HG02623 (cell line): ENCODE data around the gene PMP22.

Experiments used
- ATAC-seq: cut with Tn5 transposase; IDR thresholded peaks from one replicate; pipeline ENCODE4 v1.9.1; 2021; ENCODE audit warnings: moderate library complexity; ENCODE audit not compliant: unreplicated experiment

PMP22 gene

DNA sequence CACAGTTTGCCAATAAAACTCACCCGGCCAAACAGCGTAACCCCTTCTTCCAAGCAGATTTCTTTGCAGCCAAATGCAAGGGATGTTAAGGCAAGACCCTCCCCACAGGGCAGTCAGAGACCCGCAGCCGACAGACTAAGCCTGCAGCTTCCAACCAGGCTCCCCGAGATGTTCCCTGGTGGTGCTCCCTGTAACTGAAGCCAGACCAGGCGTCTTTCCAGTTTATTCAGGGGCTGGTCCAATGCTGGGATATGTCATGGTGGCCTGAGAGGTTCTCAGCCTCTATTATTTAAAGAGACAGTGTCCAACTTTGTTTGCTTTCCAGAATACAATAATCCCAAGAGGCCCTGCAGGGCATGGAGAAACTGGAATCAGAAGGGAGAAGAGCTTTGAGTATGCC, at the start of gene PMP22:
Gene PMP22 (minus strand): TSS at position 196 of the 400 bp plus-strand sequence. CDS start 4,599 bp downstream, outside the sequence.
- ATAC-seq: no peak

DNA sequence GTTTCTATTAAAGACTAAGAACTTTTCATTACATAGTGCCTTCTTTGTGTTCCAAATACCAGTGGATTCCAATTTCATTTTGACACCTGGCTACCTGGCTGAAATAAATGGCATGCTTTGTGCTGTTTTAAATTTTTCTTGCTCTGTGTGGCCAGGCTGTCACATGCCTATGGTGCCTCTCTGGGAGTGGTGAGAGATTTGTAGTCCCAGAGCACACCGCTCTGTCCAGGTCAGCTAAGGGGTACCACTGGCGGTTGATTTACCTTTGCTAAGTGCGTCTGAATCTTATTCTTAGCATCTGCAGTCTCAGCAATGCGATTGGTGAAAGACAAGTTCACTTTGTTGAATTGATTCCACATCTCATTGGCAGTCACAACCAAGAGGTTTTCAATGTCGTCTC, 46.9 kb upstream of the PMP22 start:
- no peak for ATAC-seq

DNA sequence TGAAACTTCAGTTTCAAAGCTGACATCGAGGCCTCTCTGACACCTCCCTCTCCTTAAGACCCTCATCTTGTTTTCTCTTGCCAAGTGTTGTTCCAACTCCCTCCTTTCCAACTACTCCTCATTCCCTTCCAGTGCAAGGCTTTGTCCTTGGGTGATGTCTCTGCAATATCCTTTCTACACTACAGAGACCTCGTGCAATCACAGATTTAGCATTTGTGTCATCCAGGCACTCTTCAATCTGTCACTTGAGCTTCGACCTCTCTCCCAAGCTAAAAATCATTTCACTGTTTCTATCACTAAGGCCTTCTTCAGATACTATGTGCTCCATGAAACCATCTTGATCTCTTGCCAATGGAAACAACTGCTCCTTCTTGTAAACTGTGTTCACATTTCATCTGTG, 44.7 kb upstream of the PMP22 start:
- no peak for ATAC-seq

DNA sequence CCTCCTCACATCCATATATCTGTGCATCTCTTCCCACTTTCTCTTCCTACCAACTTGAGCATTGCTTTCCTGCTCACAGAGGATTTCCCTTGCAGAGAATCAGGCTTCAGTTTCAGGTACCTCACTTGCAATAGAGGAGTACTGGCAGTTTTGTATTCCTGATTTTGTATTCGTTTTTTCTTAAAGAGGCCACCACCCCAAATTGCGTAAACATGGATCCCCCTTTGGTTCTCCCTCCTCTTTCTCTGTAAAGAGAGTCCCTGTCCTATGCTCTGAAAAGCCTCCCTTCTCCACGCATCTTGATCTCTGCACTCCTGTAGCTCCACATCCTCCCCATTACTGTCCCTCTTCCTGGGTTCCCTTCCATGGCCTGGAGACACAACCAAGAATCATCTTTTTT, 44.1 kb upstream of the PMP22 start:
- no peak for ATAC-seq

DNA sequence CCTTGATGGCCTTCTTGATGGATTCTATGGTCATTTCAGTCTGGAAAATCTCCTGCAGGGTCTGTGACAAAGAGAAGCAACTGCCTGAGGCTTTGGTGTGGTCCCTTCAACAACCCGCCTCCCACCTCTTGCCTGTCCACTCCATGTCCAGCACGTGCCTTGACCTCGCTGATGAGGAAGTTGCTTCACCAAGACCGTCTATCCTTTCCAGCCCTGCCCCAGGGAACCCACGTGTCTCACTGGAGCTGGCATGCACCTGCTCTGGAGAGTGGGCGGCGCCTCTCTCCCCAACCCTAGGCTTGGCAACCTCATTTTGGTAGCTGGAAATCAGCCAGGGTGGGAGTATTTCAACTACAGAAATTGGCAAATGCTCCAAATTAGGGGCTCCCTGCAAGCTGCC, 43.6 kb upstream of the PMP22 start:
- no peak for ATAC-seq

DNA sequence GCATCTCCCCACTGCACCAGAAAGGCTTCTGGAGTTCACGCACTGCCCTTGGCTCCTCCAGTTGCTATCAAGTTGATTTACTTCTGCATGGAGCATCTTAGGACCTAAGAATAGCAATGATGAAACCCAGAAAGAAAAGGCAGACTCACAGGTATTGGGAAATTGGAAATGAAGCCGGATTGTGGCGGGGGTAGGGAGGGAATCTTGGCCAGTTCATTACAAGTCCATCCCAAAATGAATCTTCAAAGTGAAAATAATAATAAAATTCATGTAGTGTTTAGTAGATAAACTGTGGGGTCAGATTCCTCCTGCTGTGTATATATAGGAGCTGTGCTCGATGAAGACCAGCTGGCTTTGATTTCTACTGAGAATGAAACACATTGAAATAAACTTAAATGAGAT, 42.6 kb upstream of the PMP22 start:
- ATAC-seq: no peak

DNA sequence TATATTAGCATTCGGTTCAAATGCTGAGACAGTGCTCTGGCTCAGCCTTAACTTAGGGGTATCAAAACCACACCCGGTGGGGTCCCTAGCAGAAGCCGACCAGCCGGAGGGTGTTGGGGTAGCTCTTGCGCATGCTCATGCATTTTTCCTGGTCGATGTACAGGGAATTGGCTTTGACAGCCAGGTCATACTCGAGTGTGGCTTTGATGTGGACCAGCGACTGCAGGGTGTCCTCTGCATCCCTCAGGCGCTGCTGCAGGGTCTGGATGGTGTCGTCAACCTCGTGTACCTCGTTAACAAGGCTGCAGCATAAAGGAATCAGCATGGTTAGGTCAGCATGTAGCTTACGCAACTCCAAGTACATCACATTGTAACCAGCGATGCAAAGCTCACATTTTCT, 38.7 kb upstream of the PMP22 start:
- no peak for ATAC-seq

DNA sequence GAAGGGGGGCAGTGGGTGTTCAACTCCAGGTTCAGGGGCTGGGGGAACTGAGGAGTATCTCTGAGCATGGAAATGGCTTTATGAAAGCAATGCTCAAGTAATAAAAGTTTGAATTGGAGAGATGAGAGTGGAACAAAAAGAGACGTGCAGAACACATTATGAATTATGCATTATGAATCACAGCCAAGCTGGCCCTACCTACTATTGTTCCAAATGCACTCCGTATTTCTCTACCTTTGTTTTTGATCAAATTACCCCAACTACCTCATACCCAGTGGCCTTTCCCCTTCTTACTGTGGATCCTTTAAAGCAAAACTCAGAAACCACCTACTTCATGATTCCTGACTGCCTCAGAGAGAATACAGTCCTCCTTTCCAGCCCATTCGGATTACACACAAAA, 38.1 kb upstream of the PMP22 start:
- ATAC-seq: no peak

DNA sequence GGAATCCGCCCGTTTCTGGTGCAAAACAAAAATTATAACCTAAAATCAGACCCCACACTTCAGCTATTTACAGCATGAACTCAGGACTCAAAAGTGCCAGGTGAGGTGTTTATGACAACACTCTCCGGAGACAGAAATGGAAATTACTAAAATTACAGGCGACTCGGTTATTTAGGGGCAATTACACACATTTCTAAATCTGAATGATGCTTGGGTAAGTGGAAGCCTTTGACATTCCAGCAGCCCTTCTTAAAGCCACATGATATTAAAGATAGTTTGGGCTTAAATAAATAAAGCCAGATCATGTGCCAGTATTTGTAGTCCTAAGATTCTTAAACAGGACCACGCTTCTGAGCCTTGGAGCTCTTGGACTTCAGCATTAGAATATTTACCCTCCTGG, 36.7 kb upstream of the PMP22 start:
- ATAC-seq: no peak

DNA sequence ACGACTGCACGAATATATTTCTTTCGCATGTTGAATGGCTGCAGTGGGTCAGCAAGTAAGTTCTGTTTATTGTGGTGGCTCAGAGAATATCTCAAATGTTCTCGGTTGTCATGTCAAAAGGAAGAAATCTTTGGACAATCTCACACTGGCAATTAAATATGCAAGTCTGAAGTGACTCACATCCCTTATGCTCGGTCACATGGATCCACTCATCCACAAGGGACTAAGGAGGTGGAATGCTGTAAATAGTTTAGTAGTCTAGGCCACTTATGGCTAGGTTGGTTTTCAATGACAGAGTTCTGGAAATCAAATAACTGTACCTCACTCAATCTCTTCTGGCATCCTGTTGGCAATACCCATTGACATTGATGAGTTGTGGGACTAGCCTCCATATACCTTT, 33.0 kb upstream of the PMP22 start:
- ATAC-seq: no peak

DNA sequence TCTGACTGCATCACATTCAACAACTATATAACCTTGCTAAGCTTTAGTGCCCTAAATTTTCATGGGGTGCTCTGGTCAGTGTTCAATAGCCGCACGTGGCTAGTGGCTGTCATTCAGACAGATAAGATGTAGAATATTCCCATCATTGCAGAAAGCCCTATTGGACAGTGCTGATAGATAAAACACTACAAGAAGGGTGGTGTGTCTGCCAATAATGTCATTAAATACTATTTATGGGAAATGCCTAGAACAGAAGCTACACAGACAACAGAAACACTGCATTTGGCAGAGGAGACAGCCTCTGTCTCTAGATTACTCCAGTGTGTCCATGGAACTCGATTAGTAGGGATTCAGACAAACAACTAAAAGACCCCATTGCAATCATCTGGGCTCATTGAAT, 28.4 kb upstream of the PMP22 start:
- no peak for ATAC-seq

DNA sequence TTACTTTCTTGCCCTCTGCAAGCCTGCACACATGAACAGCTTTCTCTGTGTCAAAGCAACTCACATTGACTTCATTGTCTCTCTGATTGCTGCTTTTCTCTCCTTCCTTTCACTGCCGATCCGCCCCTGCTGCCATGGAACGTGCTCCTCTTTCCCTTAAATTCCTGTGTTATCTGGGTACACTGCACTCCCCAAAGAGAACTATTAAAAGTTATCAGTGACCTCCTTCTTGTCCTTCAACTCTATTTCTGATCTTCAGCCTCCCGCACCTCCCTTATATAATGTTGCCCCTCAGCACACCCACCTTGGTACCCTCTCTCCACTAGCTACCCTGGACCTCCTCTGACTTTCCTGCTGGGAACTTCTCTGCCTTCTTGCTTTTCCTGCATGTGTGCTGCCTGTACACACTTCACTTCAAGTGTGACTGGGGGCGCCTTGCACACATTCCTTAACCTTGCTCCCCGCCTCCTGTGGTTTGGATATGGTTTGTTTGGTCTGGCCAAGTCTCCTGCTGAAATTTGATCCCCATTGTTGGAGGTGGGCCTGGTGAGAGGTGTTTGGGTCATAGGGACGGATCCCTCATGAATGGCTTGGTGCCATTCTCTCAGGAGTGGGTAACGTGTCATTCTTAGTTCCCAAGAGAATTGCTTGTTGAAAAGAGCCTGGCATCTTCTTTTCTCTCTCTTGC, 26.7 kb upstream of the PMP22 start:
- ATAC-seq: no peak

DNA sequence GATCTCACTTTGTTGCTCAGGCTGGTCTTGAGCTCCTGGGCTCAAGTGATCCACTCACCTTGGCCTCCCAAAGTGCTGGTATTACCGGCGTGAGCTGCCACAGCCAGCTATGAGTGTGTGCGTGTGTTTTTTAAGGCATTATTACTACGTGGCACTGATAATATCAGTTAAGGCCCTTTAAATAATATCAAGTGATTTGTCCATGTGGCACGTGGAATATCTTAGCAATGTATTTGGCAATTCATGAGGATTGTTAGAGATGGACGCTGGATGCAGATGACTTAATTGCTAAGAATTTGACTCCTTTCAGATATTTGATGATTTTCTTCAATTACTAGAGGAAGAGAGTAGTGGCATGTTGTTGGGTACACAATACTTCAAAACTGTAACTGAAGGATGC, 25.5 kb upstream of the PMP22 start:
- ATAC-seq: no peak

DNA sequence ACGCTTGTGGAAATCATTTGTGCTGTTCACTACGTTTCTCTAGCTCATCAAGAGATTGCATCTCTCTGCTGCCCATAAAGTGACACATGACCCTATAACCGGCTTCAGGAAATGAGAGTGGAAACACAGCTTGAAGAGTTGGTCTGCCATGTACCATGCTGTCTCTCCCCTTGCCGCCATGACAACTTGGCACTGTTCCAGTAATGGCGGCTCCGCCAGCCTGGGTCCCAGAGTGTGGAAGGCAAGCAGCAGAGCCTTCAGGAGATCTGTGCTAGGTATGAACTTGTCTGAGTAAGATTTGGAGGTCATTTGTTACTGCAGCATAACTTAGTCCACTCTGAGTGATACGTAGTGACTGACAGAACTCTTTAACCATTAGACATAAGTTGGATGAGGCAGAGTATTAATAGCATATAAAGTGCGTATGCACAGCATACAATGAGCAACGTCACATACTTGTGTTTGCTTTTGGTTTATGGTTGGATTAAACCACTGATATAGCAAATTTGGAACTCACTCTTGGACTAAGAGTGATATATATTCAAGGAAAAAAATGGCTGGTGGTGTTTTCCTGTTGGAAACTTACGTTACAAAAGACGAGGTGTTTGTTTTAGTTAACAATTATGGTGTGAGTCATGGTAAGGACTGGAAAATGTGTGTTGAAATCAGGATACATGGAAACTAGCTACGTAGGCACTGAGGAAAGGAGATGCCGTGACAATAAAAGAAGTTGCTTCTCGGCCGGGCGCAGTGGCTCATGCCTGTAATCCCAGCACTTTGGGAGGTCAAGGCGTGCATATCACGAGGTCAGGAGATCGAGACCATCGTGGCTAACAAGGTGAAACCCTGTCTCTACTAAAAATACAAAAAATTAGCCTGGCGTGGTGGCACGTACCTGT, 24.4 kb upstream of the PMP22 start:
- no peak for ATAC-seq

DNA sequence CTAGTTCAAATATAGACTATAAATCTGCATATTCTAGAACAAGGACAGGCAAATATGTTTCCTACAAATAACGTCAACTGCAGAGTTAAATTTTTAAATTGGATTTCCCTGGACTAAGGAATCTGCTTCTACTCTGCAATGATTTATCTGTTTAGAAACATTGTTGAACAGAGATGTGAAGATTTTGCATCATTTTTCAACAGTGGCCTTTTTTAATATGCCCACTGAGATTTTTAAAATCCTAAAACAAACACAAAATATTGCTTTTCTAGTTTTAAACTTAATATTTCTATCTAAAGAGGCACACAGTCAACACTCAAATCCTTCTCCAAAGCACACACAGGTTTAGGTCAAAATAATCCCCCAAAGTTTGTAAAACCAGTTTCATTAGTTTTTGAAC, 23.7 kb upstream of the PMP22 start:
- no peak for ATAC-seq

DNA sequence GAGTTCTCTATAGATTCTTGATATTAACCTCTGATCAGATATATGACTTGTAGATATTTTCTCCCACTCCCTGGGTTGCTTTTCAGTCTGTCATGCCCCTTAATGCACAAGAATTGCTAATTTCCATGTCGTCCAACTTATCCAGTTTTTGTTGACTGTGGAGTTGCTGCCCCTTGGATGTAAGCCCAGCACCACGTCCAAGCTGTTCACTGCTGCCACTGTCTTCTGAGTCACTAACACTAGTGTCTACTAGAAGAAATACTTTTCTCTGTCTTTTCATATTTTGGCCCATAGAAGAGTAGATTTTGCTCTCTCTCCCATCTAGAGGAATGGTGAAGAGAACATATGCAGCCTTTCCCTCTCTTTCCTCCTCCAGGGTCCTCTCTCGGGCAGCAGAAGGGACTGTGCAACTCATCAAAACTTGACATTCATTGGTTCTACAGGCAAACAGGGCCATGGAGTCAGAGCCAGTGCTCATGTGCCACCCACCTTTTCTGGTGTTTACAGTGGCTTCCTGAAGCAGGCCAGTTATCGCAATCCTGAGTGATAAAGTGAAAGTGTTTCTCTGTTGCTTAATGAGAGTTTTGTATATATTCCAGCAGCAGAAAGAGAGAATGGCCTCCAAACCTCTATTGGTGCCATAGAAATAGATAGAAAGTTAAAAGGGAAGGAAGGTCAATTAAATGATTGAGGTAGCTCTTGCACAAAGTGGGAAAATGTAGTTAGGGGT, 22.6 kb upstream of the PMP22 start:
- no peak for ATAC-seq

DNA sequence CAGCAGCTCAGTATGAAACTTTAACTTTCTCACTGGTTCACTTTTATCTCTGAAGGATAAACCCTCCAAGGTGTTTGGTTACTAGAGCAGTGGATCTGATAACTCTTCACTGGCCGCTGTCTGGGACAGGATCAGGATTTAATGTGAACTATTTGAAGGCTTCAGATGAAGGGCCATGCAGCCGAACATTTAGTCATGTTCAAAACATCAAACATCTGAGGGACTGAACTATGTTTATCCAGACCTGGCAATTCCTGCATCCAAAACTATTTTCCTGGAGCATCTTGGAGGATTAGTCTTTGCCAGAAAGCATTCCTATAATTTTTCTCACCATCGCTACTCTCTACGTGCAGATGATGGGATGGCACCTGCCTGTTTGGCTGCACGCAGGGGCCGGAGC, 20.3 kb upstream of the PMP22 start:
- ATAC-seq: no peak

DNA sequence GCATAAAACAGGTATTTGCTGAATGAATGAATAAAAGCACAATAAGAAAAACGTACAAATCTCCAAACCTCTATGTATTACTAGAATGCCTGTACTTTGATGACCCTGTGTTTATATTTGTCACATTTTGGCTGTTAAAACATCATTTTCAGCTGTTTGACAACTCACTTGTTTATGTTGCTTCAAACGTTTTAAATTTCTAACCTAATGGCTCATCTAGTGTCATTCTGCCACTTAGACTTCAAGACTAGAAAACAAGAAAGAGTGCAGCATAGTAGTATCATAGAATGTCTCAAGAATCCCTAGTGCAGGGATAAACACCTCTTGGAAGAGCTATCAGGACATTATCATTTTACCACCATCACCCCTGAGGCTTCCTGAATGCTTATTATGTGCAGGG, 19.4 kb upstream of the PMP22 start:
- no peak for ATAC-seq

DNA sequence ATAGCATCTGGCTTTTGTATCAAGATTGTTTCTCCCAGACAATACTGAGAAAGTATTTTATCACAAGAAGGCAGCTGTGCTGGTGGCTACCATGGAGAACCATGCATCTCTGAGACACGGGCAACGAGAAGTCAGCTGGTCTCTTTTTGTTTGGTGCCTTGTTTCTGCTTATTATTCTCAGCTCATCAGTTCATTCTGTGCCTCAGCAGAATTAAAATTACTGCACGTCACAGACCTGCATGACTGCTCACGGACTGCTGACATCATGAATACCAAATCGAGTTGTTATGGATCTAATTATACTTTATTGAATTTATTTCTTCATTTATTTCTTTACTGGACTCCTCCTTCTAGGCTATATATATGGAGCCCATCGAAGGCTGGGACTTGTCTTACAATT, 19.0 kb upstream of the PMP22 start:
- ATAC-seq: no peak

DNA sequence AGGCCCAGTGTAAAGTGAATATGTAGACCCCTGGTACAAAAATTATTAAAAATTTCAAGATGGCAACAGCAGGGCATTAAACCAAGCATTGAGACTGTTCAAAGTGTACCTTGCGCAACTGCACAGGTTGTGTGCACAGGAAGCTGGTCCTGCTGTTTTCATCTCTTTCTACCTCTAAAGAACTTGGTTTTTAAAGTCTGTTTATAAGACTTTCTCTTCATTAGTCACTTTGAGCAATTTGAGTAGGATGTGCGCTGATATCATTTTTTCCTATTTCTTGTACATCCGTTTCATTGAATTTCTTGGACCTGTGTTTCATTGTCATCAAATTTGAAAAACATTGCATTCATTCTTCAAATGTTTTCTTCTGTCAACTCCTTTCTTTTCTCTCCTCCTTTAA, 16.8 kb upstream of the PMP22 start:
- no peak for ATAC-seq

DNA sequence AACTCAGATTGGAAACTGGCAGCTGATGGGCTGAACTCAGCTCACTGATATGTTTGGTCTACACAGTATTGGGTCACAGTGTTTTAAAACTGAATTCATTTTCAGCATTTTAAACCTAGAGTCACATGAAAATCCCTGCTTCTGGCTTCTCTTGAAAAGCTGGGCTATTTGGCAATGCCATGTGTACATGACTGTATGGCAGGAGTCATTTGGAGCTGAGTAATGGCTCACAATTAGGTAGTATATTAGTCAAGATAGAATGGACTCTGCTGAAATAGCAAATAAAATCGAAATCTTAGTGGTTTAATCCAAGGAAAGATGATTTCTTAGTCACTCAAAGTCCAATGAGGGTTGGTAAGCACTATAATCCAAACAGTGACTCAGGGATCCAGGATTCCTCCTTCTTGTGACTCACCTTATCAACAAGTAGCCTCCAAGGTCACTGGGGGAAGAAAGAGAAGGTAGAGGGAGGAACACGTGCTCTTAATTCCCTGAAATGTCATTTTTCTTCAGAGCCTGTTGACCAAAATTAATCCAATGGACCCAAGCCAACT, 13.9 kb upstream of the PMP22 start:
- no peak for ATAC-seq

DNA sequence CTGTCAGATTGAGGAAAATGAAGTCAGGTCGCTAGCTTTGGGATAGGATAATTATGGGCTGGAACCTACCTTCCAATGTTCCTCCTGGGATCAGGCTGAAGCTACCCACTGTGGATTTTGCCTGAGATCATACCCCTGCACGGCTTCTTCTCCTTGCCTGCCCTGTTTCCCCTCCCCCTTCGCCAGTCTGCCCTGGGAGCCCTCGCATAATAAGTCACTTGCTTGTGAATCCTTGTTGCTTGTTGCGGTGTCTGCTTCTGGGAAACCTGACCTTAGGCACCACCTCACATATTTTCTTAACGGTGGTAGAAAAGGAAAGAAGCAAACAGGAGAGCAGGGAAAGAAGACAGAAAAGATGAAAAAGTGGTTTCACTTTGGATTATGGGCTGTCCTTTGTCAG, 13.3 kb upstream of the PMP22 start:
- ATAC-seq: no peak
